K562 (cell line): ENCODE measurements around the gene FREM1. TPM values are rescaled to one million over a fixed set of nuclear protein-coding genes. Genes with fewer than 3 reads are reported as not detected.

Source experiments
- ATAC-seq: fragments of 200-7000 bp; cut with Tn5 transposase; 3 replicates; pipeline ENCODE4 v1.9.1; 2020; ENCODE audit warnings: moderate library complexity
- BruUV-seq: library from RNA; stranded (reverse); fragments of 400-500 nt; replicated peaks from 2 replicates; lab custom pipeline; 2021; lab: Mats Ljungman, UMichigan
- CTCF ChIA-PET: fragments of 300-600 bp; formaldehyde crosslinking; extraction: SDS; loops from one replicate; lab custom pipeline; 2021; ENCODE audit warnings: low intra/inter-chr PET ratio; lab: Yijun Ruan, JAX
- POLR2A ChIA-PET: fragments of 300-600, 350-650 bp; sonication (Branson Sonifier 250); formaldehyde crosslinking; extraction: SDS; loops from one replicate; lab custom pipeline; 2021; ENCODE audit warnings: antibody characterized with exemption, inconsistent platforms; lab: Yijun Ruan, JAX
- DNase-seq, 4 experiments: peaks; one replicate each; pipeline versions ENCODE4 v3.0.0 to v3.0.0-alpha.2; 2011 to 2018; ENCODE audit warnings: low spot score in 3 of 4, mixed read lengths in 3 of 4; ENCODE audit errors: extremely low read depth in 1 of 4
- FAIRE-seq: peaks from 2 replicates; lab custom pipeline; 2011; peaks lifted over from hg19 to GRCh38; lab: Jason Lieb, UNC
- H2AFZ ChIP-seq: 2 replicates; pipeline ENCODE4 v1.6.0; 2011; ENCODE audit warnings: low read depth, low read length, control low read depth, inconsistent platforms
- H3K27ac ChIP-seq: fragments of 200-600 bp; 3 replicates; pipeline ENCODE4 v1.8.0; 2011; ENCODE audit warnings: low read depth, mild to moderate bottlenecking, control low read depth, inconsistent platforms, low read length, moderate library complexity, mixed read lengths; ENCODE audit errors: extremely low read depth
- H3K27me3 ChIP-seq, 2 experiments: fragments of 300-600 bp in 1 of 2; 2 replicates in 1 of 2; 3 replicates in 1 of 2; pipeline versions ENCODE4 v1.6.0 to v1.8.0; 2011; ENCODE audit warnings: inconsistent platforms in 2 of 2, low read length in 2 of 2, mild to moderate bottlenecking in 1 of 2, mixed read lengths in 1 of 2, moderate library complexity in 1 of 2; ENCODE audit not compliant: control insufficient read depth in 2 of 2, insufficient read depth in 2 of 2
- H3K36me3 ChIP-seq: fragments of 300-600 bp; 3 replicates; pipeline ENCODE4 v1.8.0; 2011; ENCODE audit warnings: mild to moderate bottlenecking, low read length, inconsistent platforms; ENCODE audit not compliant: control insufficient read depth, insufficient read depth
- H3K4me1 ChIP-seq, 2 experiments: fragments of 200-600 bp in 1 of 2; replicated peaks in 1 of 2; 2 replicates in 1 of 2; 3 replicates in 1 of 2; pipeline versions ENCODE4 v1.5.1 to v1.8.0; 2011; ENCODE audit warnings: inconsistent platforms in 2 of 2, low read length in 2 of 2, mild to moderate bottlenecking in 1 of 2, mixed read lengths in 1 of 2, moderate library complexity in 1 of 2; ENCODE audit not compliant: control insufficient read depth in 2 of 2, insufficient read depth in 2 of 2
- H3K4me2 ChIP-seq: 2 replicates; pipeline ENCODE4 v1.6.1; 2011; ENCODE audit warnings: low read length, control low read depth, inconsistent platforms, mixed read lengths; ENCODE audit not compliant: insufficient read depth
- H3K4me3 ChIP-seq: fragments of 200-600 bp; sonication (generic), shearing (Covaris generic); 2 replicates; pipeline ENCODE4 v1.5.1; 2016; ENCODE audit warnings: control low read depth, inconsistent platforms
- H3K79me2 ChIP-seq: fragments of 200-600 bp; 3 replicates; pipeline ENCODE4 v1.8.0; 2011; ENCODE audit warnings: low read length, inconsistent platforms; ENCODE audit not compliant: control insufficient read depth, insufficient read depth
- H3K9ac ChIP-seq, 2 experiments: 2 replicates each; pipeline versions ENCODE4 v1.6.0 to v1.6.1; 2011; ENCODE audit warnings: low read depth in 2 of 2, low read length in 2 of 2, control low read depth in 1 of 2, inconsistent platforms in 1 of 2, mild to moderate bottlenecking in 1 of 2, mixed read lengths in 1 of 2; ENCODE audit not compliant: insufficient read depth in 1 of 2
- H3K9me1 ChIP-seq: one replicate; pipeline ENCODE4 v1.6.0; 2011; ENCODE audit warnings: inconsistent platforms, mild to moderate bottlenecking, low read length, moderate library complexity; ENCODE audit not compliant: control insufficient read depth, insufficient read depth
- H3K9me3 ChIP-seq: replicated peaks from 2 replicates; pipeline ENCODE4 v1.5.1; 2011; ENCODE audit warnings: low read depth, low read length, inconsistent platforms; ENCODE audit not compliant: control insufficient read depth, insufficient read depth
- H4K20me1 ChIP-seq: replicated peaks from 2 replicates; pipeline ENCODE4 v1.6.1; 2011; ENCODE audit warnings: low read length, inconsistent platforms, mixed read lengths; ENCODE audit not compliant: control insufficient read depth, insufficient read depth
- E2F3 ChIP-seq: fragments of 250-450 bp; sonication (Bioruptor Pico); IDR thresholded peaks from 2 replicates; pipeline ENCODE4 v1.4.0; 2020; ENCODE audit warnings: mild to moderate bottlenecking
- FIP1L1 ChIP-seq: fragments of 200-400 bp; formaldehyde crosslinking; IDR thresholded peaks from 2 replicates; pipeline ENCODE4 v1.6.1; 2018; ENCODE audit warnings: mild to moderate bottlenecking, low read depth, low read length; ENCODE audit not compliant: poor library complexity, severe bottlenecking
- SMAD1 ChIP-seq: fragments of 150-350 bp; IDR thresholded peaks from 2 replicates; pipeline ENCODE4 v1.6.1; 2014; ENCODE audit warnings: low read length, low read depth; ENCODE audit not compliant: partially characterized antibody
- ZFX ChIP-seq: sonication (generic); formaldehyde crosslinking; IDR thresholded peaks from 2 replicates; pipeline ENCODE4 v1.8.0; 2022; ENCODE audit warnings: mild to moderate bottlenecking, missing genetic modification reagents, moderate library complexity
- ZNF184 ChIP-seq: sonication (generic); formaldehyde crosslinking; IDR thresholded peaks from 2 replicates; pipeline ENCODE4 v1.5.0; 2020; ENCODE audit warnings: missing genetic modification reagents
- ZNF76 ChIP-seq: fragments of 250-450 bp; sonication (Bioruptor Pico); IDR thresholded peaks from 2 replicates; pipeline ENCODE4 v1.4.0; 2020; ENCODE audit warnings: mild to moderate bottlenecking, moderate library complexity, borderline replicate concordance
- WGBS: fragments of 100-300 bp; shearing (Covaris generic); methylation state at CpG from one replicate; pipeline ENCODE4 v1.1.6; 2016; ENCODE audit warnings: low coverage, mixed read lengths; ENCODE audit not compliant: insufficient coverage; ENCODE audit errors: missing lambda C conversion rate; 5-methylcytosine and 5-hydroxymethylcytosine counted together
- in situ Hi-C: fragments of 300-500 bp; cut with MboI; formaldehyde crosslinking; loops from 4 replicates; pipeline ENCODE4 v1.15.0; 2018; ENCODE audit warnings: inconsistent platforms, mixed read lengths
- intact Hi-C: fragments of 100-400 bp; cut with micrococcal nuclease; formaldehyde crosslinking; loops from 2 replicates; pipeline ENCODE4 v1.14.2; 2022
- polyA plus RNA-seq, 8 experiments: library from polyadenylated mRNA; depleted of rRNA in 4 of 8; stranded (reverse) in 5 of 8; unstranded in 3 of 8; fragments of >200 nt; fragmentation: Nextera tagmentation in 2 of 8; fragmentation: Illumina TruSeq in 1 of 8; extraction: Ambion mirVana in 2 of 8; extraction: Trizol in 1 of 8; gene quantifications; 2 replicates each; pipeline versions ENCODE4 v1.2.1 to v1.2.3, GENCODE V29; 2011 to 2014; ENCODE audit warnings: inconsistent platforms in 1 of 8, missing spikeins in 1 of 8
- total RNA-seq, 7 experiments: library from RNA; depleted of rRNA in 6 of 7; stranded (reverse); fragments of >200 nt in 6 of 7; fragmentation: Illumina TruSeq in 2 of 7; extraction: Trizol in 2 of 7; gene quantifications; 2 replicates each; pipeline versions ENCODE4 v1.2.1 to v1.2.3, GENCODE V29; 2011 to 2021; ENCODE audit warnings: low replicate concordance in 1 of 7
- TF ChIP-seq, protein P1 (sequence below): fragments of 200-400 bp; formaldehyde crosslinking; IDR thresholded peaks from 2 replicates; pipeline ENCODE4 v1.6.1; 2017; ENCODE audit warnings: mild to moderate bottlenecking, low read depth, low read length, moderate library complexity
- TF ChIP-seq, protein P2 (sequence below), 2 experiments: IDR thresholded peaks; 2 replicates each; pipeline ENCODE4 v1.6.1; 2012; ENCODE audit warnings: improper control_type of control experiment in 2 of 2, low read depth in 2 of 2, low read length in 2 of 2, borderline replicate concordance in 1 of 2
- TF ChIP-seq, protein P3 (sequence below): sonication (generic); formaldehyde crosslinking; IDR thresholded peaks from 2 replicates; pipeline ENCODE4 v1.8.0; 2022; ENCODE audit warnings: mild to moderate bottlenecking, missing genetic modification reagents
- TF ChIP-seq, protein P4 (sequence below): IDR thresholded peaks from 2 replicates; pipeline ENCODE4 v1.6.1; 2012; ENCODE audit warnings: low read depth, low read length, improper control_type of control experiment, borderline replicate concordance

Gene FREM1
- total and polyA plus RNA-seq, 9 of the 15 experiments (the other 6 are each of a cell fraction or from before 2014, with no cell fraction given) = 0.03 to 0.24 (median 0.13) TPM; not detected in 2

DNA sequence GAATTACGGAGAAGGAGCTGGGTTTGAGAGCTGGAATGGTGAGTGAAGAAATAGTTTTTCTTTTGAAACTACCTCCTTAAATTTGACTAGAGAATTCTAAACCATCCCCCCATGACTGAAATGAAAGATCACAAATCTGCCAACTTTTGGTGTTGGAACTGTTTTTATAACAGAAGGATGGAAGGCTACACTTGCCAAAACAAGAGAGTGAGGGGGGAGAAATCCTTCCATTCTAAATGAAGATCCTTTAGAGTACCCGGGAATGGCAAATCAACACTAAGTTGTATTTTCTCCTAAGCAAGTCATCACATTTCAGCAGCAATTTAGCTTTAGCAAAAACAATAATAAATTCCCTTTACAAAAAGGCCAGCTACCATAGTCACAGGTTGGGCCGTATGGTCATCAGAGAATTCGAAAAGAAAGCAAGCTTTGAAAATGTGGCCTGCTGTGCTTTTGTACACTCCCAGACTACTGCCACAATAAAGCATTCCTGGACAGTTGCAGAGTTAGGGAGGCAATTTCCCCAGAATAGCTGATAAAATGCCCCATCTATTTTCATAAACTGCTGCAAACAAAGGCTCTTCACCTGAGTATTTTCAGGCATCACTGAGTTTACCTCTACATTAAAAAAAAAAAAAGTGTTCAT, 25.0 kb upstream of the FREM1 start:
- H3K9me3 ChIP-seq = no peaks in the 10 kb centered on the region
- no peak overlapping the region for H3K4me3 ChIP-seq
- H3K9ac ChIP-seq = no peak overlapping the region
- ATAC-seq (no peak), FAIRE-seq (no peak), DNase-seq (no peak)
- POLR2A ChIA-PET = interaction anchor here (1.0 to 1.3 kb wide), 2 partner anchors 10 to 14 kb away, joined by 3 read pairs; no protein-coding TSS in a partner anchor
- CTCF ChIA-PET = no interaction called here
- no peak overlapping the region for H3K4me2 ChIP-seq
- H3K4me1 ChIP-seq = no peaks in the 10 kb centered on the region
- no peak overlapping the region for H3K27ac ChIP-seq
- H4K20me1 ChIP-seq = no peaks in the 10 kb centered on the region
- no peaks in the 10 kb centered on the region for H3K36me3 ChIP-seq
- 27% methylated on average over 4 of the region's 4 CpGs for WGBS
- BruUV-seq = no TSS peak
- no peaks in the 10 kb centered on the region for H3K27me3 ChIP-seq
- in situ Hi-C loops (no loop called here), intact Hi-C loops (no loop called here)
- no peak overlapping the region for H2AFZ ChIP-seq
- no peaks in the 10 kb centered on the region for H3K9me1 ChIP-seq
- no peaks in the 10 kb centered on the region for H3K79me2 ChIP-seq
- TF ChIP-seq, protein P1, sequence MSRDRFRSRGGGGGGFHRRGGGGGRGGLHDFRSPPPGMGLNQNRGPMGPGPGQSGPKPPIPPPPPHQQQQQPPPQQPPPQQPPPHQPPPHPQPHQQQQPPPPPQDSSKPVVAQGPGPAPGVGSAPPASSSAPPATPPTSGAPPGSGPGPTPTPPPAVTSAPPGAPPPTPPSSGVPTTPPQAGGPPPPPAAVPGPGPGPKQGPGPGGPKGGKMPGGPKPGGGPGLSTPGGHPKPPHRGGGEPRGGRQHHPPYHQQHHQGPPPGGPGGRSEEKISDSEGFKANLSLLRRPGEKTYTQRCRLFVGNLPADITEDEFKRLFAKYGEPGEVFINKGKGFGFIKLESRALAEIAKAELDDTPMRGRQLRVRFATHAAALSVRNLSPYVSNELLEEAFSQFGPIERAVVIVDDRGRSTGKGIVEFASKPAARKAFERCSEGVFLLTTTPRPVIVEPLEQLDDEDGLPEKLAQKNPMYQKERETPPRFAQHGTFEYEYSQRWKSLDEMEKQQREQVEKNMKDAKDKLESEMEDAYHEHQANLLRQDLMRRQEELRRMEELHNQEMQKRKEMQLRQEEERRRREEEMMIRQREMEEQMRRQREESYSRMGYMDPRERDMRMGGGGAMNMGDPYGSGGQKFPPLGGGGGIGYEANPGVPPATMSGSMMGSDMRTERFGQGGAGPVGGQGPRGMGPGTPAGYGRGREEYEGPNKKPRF = no peak
- no peak for TF ChIP-seq E2F3 (CRISPR knock-in tag)
- TF ChIP-seq, protein P2, sequence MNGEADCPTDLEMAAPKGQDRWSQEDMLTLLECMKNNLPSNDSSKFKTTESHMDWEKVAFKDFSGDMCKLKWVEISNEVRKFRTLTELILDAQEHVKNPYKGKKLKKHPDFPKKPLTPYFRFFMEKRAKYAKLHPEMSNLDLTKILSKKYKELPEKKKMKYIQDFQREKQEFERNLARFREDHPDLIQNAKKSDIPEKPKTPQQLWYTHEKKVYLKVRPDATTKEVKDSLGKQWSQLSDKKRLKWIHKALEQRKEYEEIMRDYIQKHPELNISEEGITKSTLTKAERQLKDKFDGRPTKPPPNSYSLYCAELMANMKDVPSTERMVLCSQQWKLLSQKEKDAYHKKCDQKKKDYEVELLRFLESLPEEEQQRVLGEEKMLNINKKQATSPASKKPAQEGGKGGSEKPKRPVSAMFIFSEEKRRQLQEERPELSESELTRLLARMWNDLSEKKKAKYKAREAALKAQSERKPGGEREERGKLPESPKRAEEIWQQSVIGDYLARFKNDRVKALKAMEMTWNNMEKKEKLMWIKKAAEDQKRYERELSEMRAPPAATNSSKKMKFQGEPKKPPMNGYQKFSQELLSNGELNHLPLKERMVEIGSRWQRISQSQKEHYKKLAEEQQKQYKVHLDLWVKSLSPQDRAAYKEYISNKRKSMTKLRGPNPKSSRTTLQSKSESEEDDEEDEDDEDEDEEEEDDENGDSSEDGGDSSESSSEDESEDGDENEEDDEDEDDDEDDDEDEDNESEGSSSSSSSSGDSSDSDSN (IDR thresholded peaks at IDR 0.05; ENCODE audit: borderline replicate concordance in 1 of 2, low read depth in 2 of 2, low read length in 2 of 2) = no peak
- no peak for TF ChIP-seq SMAD1
- TF ChIP-seq ZFX (CRISPR knock-in tag) = no peak
- TF ChIP-seq, protein P3, sequence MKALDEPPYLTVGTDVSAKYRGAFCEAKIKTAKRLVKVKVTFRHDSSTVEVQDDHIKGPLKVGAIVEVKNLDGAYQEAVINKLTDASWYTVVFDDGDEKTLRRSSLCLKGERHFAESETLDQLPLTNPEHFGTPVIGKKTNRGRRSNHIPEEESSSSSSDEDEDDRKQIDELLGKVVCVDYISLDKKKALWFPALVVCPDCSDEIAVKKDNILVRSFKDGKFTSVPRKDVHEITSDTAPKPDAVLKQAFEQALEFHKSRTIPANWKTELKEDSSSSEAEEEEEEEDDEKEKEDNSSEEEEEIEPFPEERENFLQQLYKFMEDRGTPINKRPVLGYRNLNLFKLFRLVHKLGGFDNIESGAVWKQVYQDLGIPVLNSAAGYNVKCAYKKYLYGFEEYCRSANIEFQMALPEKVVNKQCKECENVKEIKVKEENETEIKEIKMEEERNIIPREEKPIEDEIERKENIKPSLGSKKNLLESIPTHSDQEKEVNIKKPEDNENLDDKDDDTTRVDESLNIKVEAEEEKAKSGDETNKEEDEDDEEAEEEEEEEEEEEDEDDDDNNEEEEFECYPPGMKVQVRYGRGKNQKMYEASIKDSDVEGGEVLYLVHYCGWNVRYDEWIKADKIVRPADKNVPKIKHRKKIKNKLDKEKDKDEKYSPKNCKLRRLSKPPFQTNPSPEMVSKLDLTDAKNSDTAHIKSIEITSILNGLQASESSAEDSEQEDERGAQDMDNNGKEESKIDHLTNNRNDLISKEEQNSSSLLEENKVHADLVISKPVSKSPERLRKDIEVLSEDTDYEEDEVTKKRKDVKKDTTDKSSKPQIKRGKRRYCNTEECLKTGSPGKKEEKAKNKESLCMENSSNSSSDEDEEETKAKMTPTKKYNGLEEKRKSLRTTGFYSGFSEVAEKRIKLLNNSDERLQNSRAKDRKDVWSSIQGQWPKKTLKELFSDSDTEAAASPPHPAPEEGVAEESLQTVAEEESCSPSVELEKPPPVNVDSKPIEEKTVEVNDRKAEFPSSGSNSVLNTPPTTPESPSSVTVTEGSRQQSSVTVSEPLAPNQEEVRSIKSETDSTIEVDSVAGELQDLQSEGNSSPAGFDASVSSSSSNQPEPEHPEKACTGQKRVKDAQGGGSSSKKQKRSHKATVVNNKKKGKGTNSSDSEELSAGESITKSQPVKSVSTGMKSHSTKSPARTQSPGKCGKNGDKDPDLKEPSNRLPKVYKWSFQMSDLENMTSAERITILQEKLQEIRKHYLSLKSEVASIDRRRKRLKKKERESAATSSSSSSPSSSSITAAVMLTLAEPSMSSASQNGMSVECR = no peak
- TF ChIP-seq, protein P4, sequence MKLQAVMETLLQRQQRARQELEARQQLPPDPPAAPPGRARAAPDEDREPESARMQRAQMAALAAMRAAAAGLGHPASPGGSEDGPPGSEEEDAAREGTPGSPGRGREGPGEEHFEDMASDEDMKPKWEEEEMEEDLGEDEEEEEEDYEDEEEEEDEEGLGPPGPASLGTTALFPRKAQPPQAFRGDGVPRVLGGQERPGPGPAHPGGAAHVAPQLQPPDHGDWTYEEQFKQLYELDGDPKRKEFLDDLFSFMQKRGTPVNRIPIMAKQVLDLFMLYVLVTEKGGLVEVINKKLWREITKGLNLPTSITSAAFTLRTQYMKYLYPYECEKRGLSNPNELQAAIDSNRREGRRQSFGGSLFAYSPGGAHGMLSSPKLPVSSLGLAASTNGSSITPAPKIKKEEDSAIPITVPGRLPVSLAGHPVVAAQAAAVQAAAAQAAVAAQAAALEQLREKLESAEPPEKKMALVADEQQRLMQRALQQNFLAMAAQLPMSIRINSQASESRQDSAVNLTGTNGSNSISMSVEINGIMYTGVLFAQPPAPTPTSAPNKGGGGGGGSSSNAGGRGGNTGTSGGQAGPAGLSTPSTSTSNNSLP = no peak
- no peak for TF ChIP-seq FIP1L1
- no peak for TF ChIP-seq ZNF76 (CRISPR knock-in tag)
- TF ChIP-seq ZNF184 = no peak
